Measurements from ENCODE around the gene GIPC3. TPM values are rescaled to one million over a fixed set of nuclear protein-coding genes. Genes with fewer than 3 reads are reported as not detected.

The GIPC3 gene
- polyA plus RNA-seq, 3 donors: 3.1 to 3.8 (median 3.6) TPM

GRCh38 chr19:3610745-3611717 is 25.8 kb downstream of the GIPC3 start:
- DNase-seq (ENCODE audit: extremely low read depth in 1 of 11, low read depth in 9 of 11, low spot score in 4 of 11): no peak

- DNase-seq (ENCODE audit: extremely low read depth in 1 of 11, low read depth in 9 of 11, low spot score in 4 of 11): no peak
Measured at GRCh38 chr19:3611841-3612240, 26.6 kb downstream of the GIPC3 start.

GRCh38 chr19:3612330-3612729 is 27.1 kb downstream of the GIPC3 start:
- no peak for DNase-seq (ENCODE audit: extremely low read depth in 1 of 11, low read depth in 9 of 11, low spot score in 4 of 11)

- no peak for DNase-seq (ENCODE audit: extremely low read depth in 1 of 11, low read depth in 9 of 11, low spot score in 4 of 11)
Measured at GRCh38 chr19:3612901-3613741, 27.8 kb downstream of the GIPC3 start.

GRCh38 chr19:3613818-3614661 is 28.8 kb downstream of the GIPC3 start:
- no peak for DNase-seq (ENCODE audit: extremely low read depth in 1 of 11, low read depth in 9 of 11, low spot score in 4 of 11)

GRCh38 chr19:3614858-3615505 is 29.7 kb downstream of the GIPC3 start:
- no peak for DNase-seq (ENCODE audit: extremely low read depth in 1 of 11, low read depth in 9 of 11, low spot score in 4 of 11)

GRCh38 chr19:3615524-3616135 is 30.4 kb downstream of the GIPC3 start:
- DNase-seq (ENCODE audit: extremely low read depth in 1 of 11, low read depth in 9 of 11, low spot score in 4 of 11): no peak

- DNase-seq (ENCODE audit: extremely low read depth in 1 of 11, low read depth in 9 of 11, low spot score in 4 of 11): no peak
Measured at GRCh38 chr19:3617463-3617862, 32.2 kb downstream of the GIPC3 start.

- DNase-seq (ENCODE audit: extremely low read depth in 1 of 11, low read depth in 9 of 11, low spot score in 4 of 11): peak in 1 of 11 donors; percentile 13
Measured at GRCh38 chr19:3618144-3618810, 33.0 kb downstream of the GIPC3 start.

GRCh38 chr19:3618811-3619630 is 33.7 kb downstream of the GIPC3 start:
- DNase-seq (ENCODE audit: extremely low read depth in 1 of 11, low read depth in 9 of 11, low spot score in 4 of 11): no peak

- no peak for DNase-seq (ENCODE audit: extremely low read depth in 1 of 11, low read depth in 9 of 11, low spot score in 4 of 11)
Measured at GRCh38 chr19:3619631-3620012, 34.3 kb downstream of the GIPC3 start.

GRCh38 chr19:3620145-3620816 is 35.0 kb downstream of the GIPC3 start:
- DNase-seq (ENCODE audit: extremely low read depth in 1 of 11, low read depth in 9 of 11, low spot score in 4 of 11): no peak

- DNase-seq (ENCODE audit: extremely low read depth in 1 of 11, low read depth in 9 of 11, low spot score in 4 of 11): no peak
Measured at GRCh38 chr19:3620817-3621547, 35.7 kb downstream of the GIPC3 start.

- no peak for DNase-seq (ENCODE audit: extremely low read depth in 1 of 11, low read depth in 9 of 11, low spot score in 4 of 11)
Measured at GRCh38 chr19:3621689-3622088, 36.4 kb downstream of the GIPC3 start.

- DNase-seq (ENCODE audit: extremely low read depth in 1 of 11, low read depth in 9 of 11, low spot score in 4 of 11): no peak
Measured at GRCh38 chr19:3622224-3622623, 36.9 kb downstream of the GIPC3 start.

- DNase-seq (ENCODE audit: extremely low read depth in 1 of 11, low read depth in 9 of 11, low spot score in 4 of 11): no peak
Measured at GRCh38 chr19:3623716-3624115, 38.4 kb downstream of the GIPC3 start.
